ENCODE results near the gene TRIM65. TPM values are rescaled to one million over a fixed set of nuclear protein-coding genes. Genes with fewer than 3 reads are reported as not detected.

The TRIM65 gene
- total and polyA plus RNA-seq, 2 experiments from 2014 or later, result 12.5 to 16.8 TPM

- DNase-seq (ENCODE audit: low spot score), result no peak
- peaks cover 15% of the 10 kb centered on the region for H3K79me2 ChIP-seq
- no peaks in the 10 kb centered on the region for H3K9me3 ChIP-seq (ENCODE audit: low read depth)
- no peak overlapping the region for H3K4me2 ChIP-seq
- H3K9me2 ChIP-seq (replicated peaks; ENCODE audit: insufficient read depth), result no peaks in the 10 kb centered on the region
- no peak overlapping the region for H2AFZ ChIP-seq
- H4K20me1 ChIP-seq (ENCODE audit: insufficient read depth, poor library complexity, severe bottlenecking), result no peaks in the 10 kb centered on the region
- peaks cover 11% of the 10 kb centered on the region for H3K4me1 ChIP-seq (ENCODE audit: insufficient read depth)
- 94% methylated on average over 16 of the region's 16 CpGs for WGBS (ENCODE audit: low lambda C conversion rate, missing lambda C conversion rate)
- H3K4me3 ChIP-seq, result no peak overlapping the region
- TF ChIP-seq CTCF (IDR thresholded peaks at IDR 0.05; ENCODE audit: poor library complexity) (no peak), EZH2 (IDR thresholded peaks at IDR 0.05; ENCODE audit: borderline replicate concordance) (no peak), EZH2phosphoT487 (IDR thresholded peaks at IDR 0.05; ENCODE audit: low read depth, severe bottlenecking, unreplicated experiment) (no peak)
- no peak overlapping the region for H3K27ac ChIP-seq
- no peaks in the 10 kb centered on the region for H3K36me3 ChIP-seq (replicated peaks; ENCODE audit: insufficient read depth, low read depth)
- no peaks in the 10 kb centered on the region for H3K27me3 ChIP-seq
These were observed 4.1 kb downstream of the TRIM65 start for GRCh38 chr17:75892556-75893224.

GRCh38 chr17:75891605-75892555 is 4.9 kb downstream of the TRIM65 start:
- H3K9me3 ChIP-seq (ENCODE audit: low read depth), result no peaks in the 10 kb centered on the region
- H3K9me2 ChIP-seq (replicated peaks; ENCODE audit: insufficient read depth), result no peaks in the 10 kb centered on the region
- H3K27ac ChIP-seq, result no peak overlapping the region
- no peak overlapping the region for H3K4me2 ChIP-seq
- H4K20me1 ChIP-seq (ENCODE audit: insufficient read depth, poor library complexity, severe bottlenecking), result no peaks in the 10 kb centered on the region
- no peaks in the 10 kb centered on the region for H3K36me3 ChIP-seq (replicated peaks; ENCODE audit: insufficient read depth, low read depth)
- no peak overlapping the region for H3K4me3 ChIP-seq
- 88% methylated on average over 31 of the region's 32 CpGs for WGBS (ENCODE audit: low lambda C conversion rate, missing lambda C conversion rate)
- TF ChIP-seq EZH2phosphoT487 (IDR thresholded peaks at IDR 0.05; ENCODE audit: low read depth, severe bottlenecking, unreplicated experiment), result no peak
- H3K79me2 ChIP-seq, result peaks cover 15% of the 10 kb centered on the region
- no peaks in the 10 kb centered on the region for H3K27me3 ChIP-seq
- peaks cover 7% of the 10 kb centered on the region for H3K4me1 ChIP-seq (ENCODE audit: insufficient read depth)
- no peak for DNase-seq (ENCODE audit: low spot score)
- no peak overlapping the region for H2AFZ ChIP-seq

- Histone ChIP-seq H3K79me2 (peaks cover 15% of the 10 kb centered on the region), H3K4me2 (no peak overlapping the region), H3K27me3 (no peaks in the 10 kb centered on the region), H3K9me3 (ENCODE audit: low read depth) (no peaks in the 10 kb centered on the region), H3K9me2 (replicated peaks; ENCODE audit: insufficient read depth) (no peaks in the 10 kb centered on the region), H3K4me1 (ENCODE audit: insufficient read depth) (peaks cover 7% of the 10 kb centered on the region), H3K36me3 (replicated peaks; ENCODE audit: insufficient read depth, low read depth) (no peaks in the 10 kb centered on the region), H3K27ac (no peak overlapping the region), H2AFZ (no peak overlapping the region), H4K20me1 (ENCODE audit: insufficient read depth, poor library complexity, severe bottlenecking) (no peaks in the 10 kb centered on the region), H3K4me3 (no peak overlapping the region)
- no peak for DNase-seq (ENCODE audit: low spot score)
- TF ChIP-seq CTCF (IDR thresholded peaks at IDR 0.05; ENCODE audit: poor library complexity) (no peak), EZH2phosphoT487 (IDR thresholded peaks at IDR 0.05; ENCODE audit: low read depth, severe bottlenecking, unreplicated experiment) (no peak), EZH2 (IDR thresholded peaks at IDR 0.05; ENCODE audit: borderline replicate concordance) (no peak)
- 92% methylated on average over 30 of the region's 31 CpGs for WGBS (ENCODE audit: low lambda C conversion rate, missing lambda C conversion rate)
These were observed 5.6 kb downstream of the TRIM65 start for GRCh38 chr17:75891022-75891604.

All from hepatocyte (in vitro differentiated cells).